ENCODE results near the gene CACNB2. TPM values are rescaled to one million over a fixed set of nuclear protein-coding genes. Genes with fewer than 3 reads are reported as not detected.
A peak's percentile ranks its signal among the peaks of the same experiment; 100 is the strongest.

Gene CACNB2
- total and polyA plus RNA-seq, 10 of the 15 experiments (the other 5 are each of a cell fraction or from before 2014, with no cell fraction given): 0.62 to 8.1 (median 1.2) TPM

DNA sequence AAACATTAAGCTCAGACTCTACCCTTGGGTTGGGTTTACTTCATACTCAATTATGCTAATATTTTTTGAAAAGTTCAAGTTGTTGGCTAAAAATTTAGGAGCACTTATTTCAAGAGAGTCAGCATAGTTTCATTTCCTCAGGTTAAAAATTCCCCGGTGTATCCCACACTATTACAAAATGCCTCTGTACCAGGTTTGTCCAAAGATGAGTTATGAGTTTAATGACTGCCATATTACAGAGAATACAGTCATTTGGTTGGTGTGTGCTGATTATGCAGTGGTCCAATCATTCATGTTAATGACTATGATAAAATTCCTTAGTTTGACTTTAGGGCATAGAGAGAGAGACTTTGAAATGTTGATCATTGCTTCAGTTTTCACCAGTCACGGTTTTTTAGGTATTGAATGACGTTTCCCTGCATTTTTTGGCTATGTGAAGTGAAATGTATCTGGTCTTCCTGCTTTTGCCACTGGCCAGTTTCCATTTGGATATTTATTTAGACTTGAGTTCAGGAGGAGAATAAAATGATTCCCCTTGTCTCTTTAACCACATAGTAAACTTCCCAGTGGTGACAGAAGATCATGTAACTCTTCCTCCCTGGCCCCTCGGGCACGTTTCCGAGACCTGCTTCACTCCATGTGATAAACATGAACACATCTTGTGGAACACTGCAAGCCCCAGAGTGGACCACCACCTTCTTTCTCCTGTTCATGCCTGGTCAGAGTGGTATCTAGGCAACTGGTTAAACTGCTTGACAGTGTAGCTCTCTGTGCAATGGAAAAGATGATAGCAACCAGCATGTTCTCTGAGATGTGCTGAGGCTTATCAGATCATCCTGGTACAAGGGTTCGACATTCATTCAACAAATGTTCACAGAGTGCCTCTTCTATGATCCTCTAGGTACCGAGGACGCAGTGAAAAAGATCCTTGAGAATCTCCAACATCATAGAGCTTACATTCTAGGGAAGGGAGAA lies 153.6 kb downstream of the CACNB2 start (continued):
- TF ChIP-seq, protein P1, sequence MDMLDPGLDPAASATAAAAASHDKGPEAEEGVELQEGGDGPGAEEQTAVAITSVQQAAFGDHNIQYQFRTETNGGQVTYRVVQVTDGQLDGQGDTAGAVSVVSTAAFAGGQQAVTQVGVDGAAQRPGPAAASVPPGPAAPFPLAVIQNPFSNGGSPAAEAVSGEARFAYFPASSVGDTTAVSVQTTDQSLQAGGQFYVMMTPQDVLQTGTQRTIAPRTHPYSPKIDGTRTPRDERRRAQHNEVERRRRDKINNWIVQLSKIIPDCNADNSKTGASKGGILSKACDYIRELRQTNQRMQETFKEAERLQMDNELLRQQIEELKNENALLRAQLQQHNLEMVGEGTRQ (IDR thresholded peaks at IDR 0.05; ENCODE audit: borderline replicate concordance, low read depth, low read length): no peak
- 0 out of 2 replicates have a peak, but pooled peaks have one; percentile 22 for TF ChIP-seq ATF7 (IDR thresholded peaks at IDR 0.05; ENCODE audit: low read depth)
- 0 out of 2 replicates have a peak, but pooled peaks have one; percentile 29 for TF ChIP-seq CHD2 (IDR thresholded peaks at IDR 0.05; ENCODE audit: borderline replicate concordance, low read depth, low read length)
- TF ChIP-seq MEF2B (IDR thresholded peaks at IDR 0.05; ENCODE audit: partially characterized antibody, poor library complexity, severe bottlenecking): no peak
- TF ChIP-seq, protein P2, sequence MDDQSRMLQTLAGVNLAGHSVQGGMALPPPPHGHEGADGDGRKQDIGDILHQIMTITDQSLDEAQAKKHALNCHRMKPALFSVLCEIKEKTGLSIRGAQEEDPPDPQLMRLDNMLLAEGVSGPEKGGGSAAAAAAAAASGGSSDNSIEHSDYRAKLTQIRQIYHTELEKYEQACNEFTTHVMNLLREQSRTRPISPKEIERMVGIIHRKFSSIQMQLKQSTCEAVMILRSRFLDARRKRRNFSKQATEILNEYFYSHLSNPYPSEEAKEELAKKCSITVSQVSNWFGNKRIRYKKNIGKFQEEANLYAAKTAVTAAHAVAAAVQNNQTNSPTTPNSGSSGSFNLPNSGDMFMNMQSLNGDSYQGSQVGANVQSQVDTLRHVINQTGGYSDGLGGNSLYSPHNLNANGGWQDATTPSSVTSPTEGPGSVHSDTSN (IDR thresholded peaks at IDR 0.05; ENCODE audit: insufficient replicate concordance, low read depth, low read length): no peak
- TF ChIP-seq EP300 (IDR thresholded peaks at IDR 0.05; ENCODE audit: borderline replicate concordance in 1 of 2, control insufficient read depth in 1 of 2, low read depth in 2 of 2, low read length in 2 of 2): peak in 1 of 2 experiments; percentile 27; a peak in 1 of 4 replicates
- peak; percentile 50 to 51; a peak in 2 of 4 replicates for TF ChIP-seq IKZF2 (IDR thresholded peaks at IDR 0.05)
- TF ChIP-seq NFIC (IDR thresholded peaks at IDR 0.05; ENCODE audit: low read depth, low read length): peak; percentile 44; the same call in 1 of the 2 replicates
- peak; percentile 59 for TF ChIP-seq DPF2 (IDR thresholded peaks at IDR 0.05)
- TF ChIP-seq PML (IDR thresholded peaks at IDR 0.05; ENCODE audit: low read length): no peak
- no peak for TF ChIP-seq ZNF384 (IDR thresholded peaks at IDR 0.05; ENCODE audit: borderline replicate concordance, low read depth, low read length)
- TF ChIP-seq, protein P3, sequence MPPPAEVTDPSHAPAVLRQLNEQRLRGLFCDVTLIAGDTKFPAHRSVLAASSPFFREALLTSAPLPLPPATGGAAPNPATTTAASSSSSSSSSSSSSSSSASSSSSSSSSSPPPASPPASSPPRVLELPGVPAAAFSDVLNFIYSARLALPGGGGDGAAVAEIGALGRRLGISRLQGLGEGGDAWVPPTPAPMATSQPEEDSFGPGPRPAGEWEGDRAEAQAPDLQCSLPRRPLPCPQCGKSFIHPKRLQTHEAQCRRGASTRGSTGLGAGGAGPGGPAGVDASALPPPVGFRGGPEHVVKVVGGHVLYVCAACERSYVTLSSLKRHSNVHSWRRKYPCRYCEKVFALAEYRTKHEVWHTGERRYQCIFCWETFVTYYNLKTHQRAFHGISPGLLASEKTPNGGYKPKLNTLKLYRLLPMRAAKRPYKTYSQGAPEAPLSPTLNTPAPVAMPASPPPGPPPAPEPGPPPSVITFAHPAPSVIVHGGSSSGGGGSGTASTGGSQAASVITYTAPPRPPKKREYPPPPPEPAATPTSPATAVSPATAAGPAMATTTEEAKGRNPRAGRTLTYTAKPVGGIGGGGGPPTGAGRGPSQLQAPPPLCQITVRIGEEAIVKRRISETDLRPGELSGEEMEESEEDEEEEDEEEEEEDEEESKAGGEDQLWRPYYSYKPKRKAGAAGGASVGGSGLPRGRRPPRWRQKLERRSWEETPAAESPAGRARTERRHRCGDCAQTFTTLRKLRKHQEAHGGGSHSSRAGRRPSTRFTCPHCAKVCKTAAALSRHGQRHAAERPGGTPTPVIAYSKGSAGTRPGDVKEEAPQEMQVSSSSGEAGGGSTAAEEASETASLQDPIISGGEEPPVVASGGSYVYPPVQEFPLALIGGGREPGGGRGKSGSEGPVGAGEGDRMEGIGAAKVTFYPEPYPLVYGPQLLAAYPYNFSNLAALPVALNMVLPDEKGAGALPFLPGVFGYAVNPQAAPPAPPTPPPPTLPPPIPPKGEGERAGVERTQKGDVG (CRISPR knock-in tag; IDR thresholded peaks at IDR 0.05): no peak
- TF ChIP-seq, protein P4, sequence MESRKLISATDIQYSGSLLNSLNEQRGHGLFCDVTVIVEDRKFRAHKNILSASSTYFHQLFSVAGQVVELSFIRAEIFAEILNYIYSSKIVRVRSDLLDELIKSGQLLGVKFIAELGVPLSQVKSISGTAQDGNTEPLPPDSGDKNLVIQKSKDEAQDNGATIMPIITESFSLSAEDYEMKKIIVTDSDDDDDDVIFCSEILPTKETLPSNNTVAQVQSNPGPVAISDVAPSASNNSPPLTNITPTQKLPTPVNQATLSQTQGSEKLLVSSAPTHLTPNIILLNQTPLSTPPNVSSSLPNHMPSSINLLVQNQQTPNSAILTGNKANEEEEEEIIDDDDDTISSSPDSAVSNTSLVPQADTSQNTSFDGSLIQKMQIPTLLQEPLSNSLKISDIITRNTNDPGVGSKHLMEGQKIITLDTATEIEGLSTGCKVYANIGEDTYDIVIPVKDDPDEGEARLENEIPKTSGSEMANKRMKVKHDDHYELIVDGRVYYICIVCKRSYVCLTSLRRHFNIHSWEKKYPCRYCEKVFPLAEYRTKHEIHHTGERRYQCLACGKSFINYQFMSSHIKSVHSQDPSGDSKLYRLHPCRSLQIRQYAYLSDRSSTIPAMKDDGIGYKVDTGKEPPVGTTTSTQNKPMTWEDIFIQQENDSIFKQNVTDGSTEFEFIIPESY (IDR thresholded peaks at IDR 0.05): 0 out of 2 replicates have a peak, but pooled peaks have one; percentile 7
- no peak for TF ChIP-seq YBX1 (IDR thresholded peaks at IDR 0.05)
- TF ChIP-seq, protein P5, sequence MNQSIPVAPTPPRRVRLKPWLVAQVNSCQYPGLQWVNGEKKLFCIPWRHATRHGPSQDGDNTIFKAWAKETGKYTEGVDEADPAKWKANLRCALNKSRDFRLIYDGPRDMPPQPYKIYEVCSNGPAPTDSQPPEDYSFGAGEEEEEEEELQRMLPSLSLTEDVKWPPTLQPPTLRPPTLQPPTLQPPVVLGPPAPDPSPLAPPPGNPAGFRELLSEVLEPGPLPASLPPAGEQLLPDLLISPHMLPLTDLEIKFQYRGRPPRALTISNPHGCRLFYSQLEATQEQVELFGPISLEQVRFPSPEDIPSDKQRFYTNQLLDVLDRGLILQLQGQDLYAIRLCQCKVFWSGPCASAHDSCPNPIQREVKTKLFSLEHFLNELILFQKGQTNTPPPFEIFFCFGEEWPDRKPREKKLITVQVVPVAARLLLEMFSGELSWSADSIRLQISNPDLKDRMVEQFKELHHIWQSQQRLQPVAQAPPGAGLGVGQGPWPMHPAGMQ (IDR thresholded peaks at IDR 0.05; ENCODE audit: borderline replicate concordance): no peak
- no peak for TF ChIP-seq MYC (IDR thresholded peaks at IDR 0.05; ENCODE audit: insufficient read depth, insufficient read length, insufficient replicate concordance, low read length, severe bottlenecking)
- TF ChIP-seq TCF3 (IDR thresholded peaks at IDR 0.05; ENCODE audit: borderline replicate concordance, insufficient read depth, low read depth, low read length): no peak
- peak; percentile 39; the same call in 1 of the 2 replicates for TF ChIP-seq MTA2 (IDR thresholded peaks at IDR 0.05; ENCODE audit: low read depth)
- no peak for TF ChIP-seq SUZ12 (IDR thresholded peaks at IDR 0.05; ENCODE audit: unreplicated experiment)

Data from GM12878 (cell line).